ENCODE measurements around the gene MATN4.
A peak's percentile ranks its signal among the peaks of the same experiment; 100 is the strongest.

MATN4 gene

DNA sequence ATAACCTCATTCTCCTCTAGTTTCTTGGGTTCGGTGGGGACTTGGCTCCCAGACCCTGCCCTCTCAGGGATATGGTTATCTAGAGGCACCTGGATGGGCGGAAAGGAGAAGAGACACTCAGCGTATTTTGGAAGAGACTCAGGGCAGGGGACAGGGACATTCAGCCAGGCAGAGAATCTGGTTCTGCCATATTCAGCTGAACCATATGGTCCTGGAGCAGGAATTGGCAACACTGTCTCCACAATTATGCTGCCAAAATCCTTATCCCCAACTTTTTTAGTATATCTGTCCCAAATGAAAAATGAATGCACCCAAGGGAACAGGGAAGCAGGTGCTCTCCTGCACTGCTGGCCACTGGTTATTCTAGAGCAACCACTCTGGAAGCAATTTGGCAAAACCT, 22.4 kb upstream of the MATN4 start:
- no peak overlapping the region for H3K4me3 ChIP-seq (replicated peaks; ENCODE audit: low read depth, low read length)
- DNase-seq (ENCODE audit: extremely low read depth, low read depth) = no peak
- TF ChIP-seq, protein P1, sequence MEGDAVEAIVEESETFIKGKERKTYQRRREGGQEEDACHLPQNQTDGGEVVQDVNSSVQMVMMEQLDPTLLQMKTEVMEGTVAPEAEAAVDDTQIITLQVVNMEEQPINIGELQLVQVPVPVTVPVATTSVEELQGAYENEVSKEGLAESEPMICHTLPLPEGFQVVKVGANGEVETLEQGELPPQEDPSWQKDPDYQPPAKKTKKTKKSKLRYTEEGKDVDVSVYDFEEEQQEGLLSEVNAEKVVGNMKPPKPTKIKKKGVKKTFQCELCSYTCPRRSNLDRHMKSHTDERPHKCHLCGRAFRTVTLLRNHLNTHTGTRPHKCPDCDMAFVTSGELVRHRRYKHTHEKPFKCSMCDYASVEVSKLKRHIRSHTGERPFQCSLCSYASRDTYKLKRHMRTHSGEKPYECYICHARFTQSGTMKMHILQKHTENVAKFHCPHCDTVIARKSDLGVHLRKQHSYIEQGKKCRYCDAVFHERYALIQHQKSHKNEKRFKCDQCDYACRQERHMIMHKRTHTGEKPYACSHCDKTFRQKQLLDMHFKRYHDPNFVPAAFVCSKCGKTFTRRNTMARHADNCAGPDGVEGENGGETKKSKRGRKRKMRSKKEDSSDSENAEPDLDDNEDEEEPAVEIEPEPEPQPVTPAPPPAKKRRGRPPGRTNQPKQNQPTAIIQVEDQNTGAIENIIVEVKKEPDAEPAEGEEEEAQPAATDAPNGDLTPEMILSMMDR (IDR thresholded peaks at IDR 0.05; ENCODE audit: low read depth, low read length, missing control alignments) = no peak

DNA sequence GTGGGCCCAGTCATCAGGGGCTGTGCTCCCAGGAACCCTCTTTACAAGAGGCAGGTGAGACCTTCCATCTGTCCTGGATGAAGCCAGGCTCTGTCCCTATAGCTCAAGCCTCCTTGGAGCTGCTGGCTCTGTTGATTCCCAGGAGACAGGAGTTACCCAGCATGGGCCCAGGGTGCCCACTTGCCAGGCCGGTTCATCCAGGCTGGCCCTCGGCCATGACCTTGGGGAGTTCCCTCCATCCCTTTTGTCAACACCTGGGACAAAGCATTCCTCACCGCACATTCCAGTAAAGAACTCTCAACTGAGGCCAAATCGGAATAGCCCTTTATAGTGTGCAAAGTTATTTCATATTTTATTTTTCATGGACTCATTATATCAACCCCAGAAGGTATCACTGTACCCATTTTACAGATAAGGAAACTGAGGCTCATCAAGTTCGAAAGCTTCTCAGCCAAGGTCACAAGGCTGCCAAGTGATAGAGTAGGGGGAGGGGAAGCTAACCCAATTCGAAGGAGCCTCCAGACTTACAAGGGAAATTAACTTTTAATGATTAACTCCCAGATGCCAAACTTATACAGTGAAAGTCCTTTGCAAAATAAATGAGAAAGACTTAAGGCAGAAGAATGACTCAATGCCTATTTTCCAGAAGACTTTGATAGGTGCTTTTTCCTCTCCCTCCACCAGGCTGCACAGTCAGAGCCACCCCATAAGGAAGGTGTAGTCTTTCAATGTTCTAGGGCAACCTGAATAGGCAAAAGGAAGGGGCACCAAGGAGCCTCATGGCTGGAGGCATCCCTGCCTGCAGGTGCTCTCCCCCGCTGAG, 21.6 kb upstream of the MATN4 start:
- TF ChIP-seq, protein P1 (IDR thresholded peaks at IDR 0.05; ENCODE audit: low read depth, low read length, missing control alignments) = no peak
- DNase-seq (ENCODE audit: extremely low read depth, low read depth) = no peak
- H3K4me3 ChIP-seq (replicated peaks; ENCODE audit: low read depth, low read length) = no peak overlapping the region

DNA sequence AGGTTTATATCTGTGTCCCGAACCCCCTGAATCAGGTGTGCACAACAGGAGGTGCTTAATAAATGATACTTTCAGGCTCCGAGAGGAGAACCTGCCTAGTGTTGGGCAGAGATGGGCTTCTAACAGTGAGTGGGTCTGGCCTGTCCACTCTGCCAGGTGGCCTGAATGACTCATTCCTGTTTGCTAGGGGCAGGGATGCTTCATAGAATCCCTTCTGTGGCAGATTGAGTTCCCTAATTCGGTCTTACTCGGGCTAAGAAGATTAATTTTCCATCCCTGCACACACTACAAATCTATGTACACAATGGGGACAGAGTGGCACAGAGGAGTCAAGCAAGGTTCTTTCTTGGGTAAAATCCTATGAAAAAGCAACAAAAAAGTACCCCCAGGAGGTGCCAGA, 20.4 kb upstream of the MATN4 start:
- H3K4me3 ChIP-seq (replicated peaks; ENCODE audit: low read depth, low read length) = no peak overlapping the region
- no peak for DNase-seq (ENCODE audit: extremely low read depth, low read depth)
- TF ChIP-seq, protein P1 (IDR thresholded peaks at IDR 0.05; ENCODE audit: low read depth, low read length, missing control alignments) = no peak

- DNase-seq (ENCODE audit: extremely low read depth, low read depth) = no peak
- no peak overlapping the region for H3K4me3 ChIP-seq (replicated peaks; ENCODE audit: low read depth, low read length)
- TF ChIP-seq, protein P1 (IDR thresholded peaks at IDR 0.05; ENCODE audit: low read depth, low read length, missing control alignments) = no peak
These were observed 17.3 kb upstream of the MATN4 start for GRCh38 chr20:45325371-45325770.

- no peak for DNase-seq (ENCODE audit: extremely low read depth, low read depth)
- no peak overlapping the region for H3K4me3 ChIP-seq (replicated peaks; ENCODE audit: low read depth, low read length)
- TF ChIP-seq, protein P1 (IDR thresholded peaks at IDR 0.05; ENCODE audit: low read depth, low read length, missing control alignments) = no peak
These were observed 15.6 kb upstream of the MATN4 start for GRCh38 chr20:45323731-45324130.

- TF ChIP-seq, protein P1 (IDR thresholded peaks at IDR 0.05; ENCODE audit: low read depth, low read length, missing control alignments) = peak; percentile 4
- no peak for DNase-seq (ENCODE audit: extremely low read depth, low read depth)
These were observed 14.9 kb upstream of the MATN4 start for GRCh38 chr20:45322952-45323383.

More at GRCh38 chr20:45322952-45323383, 14.9 kb upstream of the MATN4 start:
- H3K4me3 ChIP-seq (replicated peaks; ENCODE audit: low read depth, low read length) = no peak overlapping the region
